ENCODE data around the gene KRTAP10-1. TPM values are rescaled to one million over a fixed set of nuclear protein-coding genes. Genes with fewer than 3 reads are reported as not detected.

The KRTAP10-1 gene, protein sequence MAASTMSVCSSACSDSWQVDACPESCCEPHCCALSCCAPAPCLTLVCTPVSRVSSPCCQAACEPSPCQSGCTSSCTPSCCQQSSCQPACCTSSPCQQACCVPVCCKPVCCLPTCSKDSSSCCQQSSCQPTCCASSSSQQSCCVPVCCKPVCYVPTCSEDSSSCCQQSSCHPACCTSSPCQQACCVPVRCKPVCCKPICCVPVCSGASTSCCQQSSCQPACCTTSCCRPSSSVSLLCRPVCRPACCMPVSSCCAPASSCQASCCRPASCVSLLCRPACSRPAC
- 1 to 10 TPM in 2 of 4 donors, under 1 TPM in 1, not detected in 1; 0.83 to 8.5 (median 2.6) TPM for total RNA-seq

DNA sequence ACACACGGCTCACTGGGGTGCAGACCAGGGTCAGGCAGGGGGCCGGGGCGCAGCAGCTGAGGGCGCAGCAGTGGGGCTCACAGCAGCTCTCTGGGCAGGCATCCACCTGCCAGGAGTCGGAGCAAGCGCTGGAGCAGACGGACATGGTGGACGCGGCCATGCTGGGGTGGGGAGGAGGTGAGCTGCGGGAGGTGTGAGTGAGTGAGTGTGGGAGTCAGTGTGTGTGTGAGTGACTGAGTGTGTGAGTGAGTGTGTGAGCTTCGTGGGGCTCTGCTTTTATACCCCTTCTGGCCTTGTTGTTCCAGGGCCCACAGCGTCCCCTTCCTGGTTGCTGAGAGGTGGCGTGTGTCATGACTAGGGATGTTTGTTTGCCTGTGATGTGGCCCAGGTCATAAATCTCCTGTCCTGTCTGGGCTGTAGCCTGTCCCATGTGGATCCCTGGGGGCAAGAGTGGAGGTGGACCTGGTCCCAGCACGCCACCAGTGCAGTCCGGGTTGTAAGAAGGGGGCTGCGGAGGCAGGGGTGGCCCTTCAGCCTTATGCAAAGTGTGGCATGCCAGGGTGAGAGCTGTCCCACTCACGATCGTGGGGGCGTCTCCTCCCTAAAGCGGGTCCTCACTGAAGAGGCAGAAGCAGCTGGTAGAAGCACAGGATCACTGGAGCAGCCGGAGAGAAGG, at the start of gene KRTAP10-1:
Gene KRTAP10-1 (minus strand): TSS at position 205 of the 676 bp plus-strand sequence. CDS start 45 bp downstream, at position 160.
- peak in 1 of 2 donors; percentile 61 for DNase-seq (ENCODE audit: low spot score in 2 of 2)
- H3K27ac ChIP-seq, result no peak within 1 kb of the TSS
- H3K27me3 ChIP-seq, result peaks cover 9% of the 10 kb centered on the region
- 74% methylated on average over 12 of the region's 21 CpGs for WGBS
- no peaks in the 10 kb centered on the region for H3K36me3 ChIP-seq
- H3K4me1 ChIP-seq, result no peaks in the 10 kb centered on the region
- H3K4me3 ChIP-seq, result no peak within 1 kb of the TSS
- TF ChIP-seq POLR2A (IDR thresholded peaks at IDR 0.05), result no peak
- TF ChIP-seq EP300 (IDR thresholded peaks at IDR 0.05), result no peak
- TF ChIP-seq, protein P1, sequence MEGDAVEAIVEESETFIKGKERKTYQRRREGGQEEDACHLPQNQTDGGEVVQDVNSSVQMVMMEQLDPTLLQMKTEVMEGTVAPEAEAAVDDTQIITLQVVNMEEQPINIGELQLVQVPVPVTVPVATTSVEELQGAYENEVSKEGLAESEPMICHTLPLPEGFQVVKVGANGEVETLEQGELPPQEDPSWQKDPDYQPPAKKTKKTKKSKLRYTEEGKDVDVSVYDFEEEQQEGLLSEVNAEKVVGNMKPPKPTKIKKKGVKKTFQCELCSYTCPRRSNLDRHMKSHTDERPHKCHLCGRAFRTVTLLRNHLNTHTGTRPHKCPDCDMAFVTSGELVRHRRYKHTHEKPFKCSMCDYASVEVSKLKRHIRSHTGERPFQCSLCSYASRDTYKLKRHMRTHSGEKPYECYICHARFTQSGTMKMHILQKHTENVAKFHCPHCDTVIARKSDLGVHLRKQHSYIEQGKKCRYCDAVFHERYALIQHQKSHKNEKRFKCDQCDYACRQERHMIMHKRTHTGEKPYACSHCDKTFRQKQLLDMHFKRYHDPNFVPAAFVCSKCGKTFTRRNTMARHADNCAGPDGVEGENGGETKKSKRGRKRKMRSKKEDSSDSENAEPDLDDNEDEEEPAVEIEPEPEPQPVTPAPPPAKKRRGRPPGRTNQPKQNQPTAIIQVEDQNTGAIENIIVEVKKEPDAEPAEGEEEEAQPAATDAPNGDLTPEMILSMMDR (IDR thresholded peaks at IDR 0.05), result no peak
- no peak for TF ChIP-seq POLR2AphosphoS5 (IDR thresholded peaks at IDR 0.05)
- H3K9me3 ChIP-seq, result peaks cover 5% of the 10 kb centered on the region

DNA sequence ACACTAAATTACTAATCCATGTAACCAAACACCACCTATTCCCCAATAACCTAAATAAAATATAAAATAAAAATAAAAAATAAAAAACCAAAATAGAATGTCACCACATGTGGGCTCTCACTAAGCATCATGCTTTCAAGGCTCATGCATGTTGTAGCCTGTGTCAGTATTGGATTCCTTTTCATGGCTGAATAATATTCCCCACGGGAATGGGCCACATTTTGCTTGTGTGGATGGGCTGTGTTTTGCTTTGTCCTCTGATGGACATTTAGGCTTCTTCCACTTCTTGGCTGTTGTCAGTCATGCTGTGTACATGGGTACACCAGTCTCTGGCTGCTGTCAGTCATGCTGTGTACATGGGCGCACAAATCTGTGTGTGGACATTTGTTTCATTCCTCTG, 49.1 kb upstream of the KRTAP10-1 start:
- 97% methylated on average over 2 of the region's 2 CpGs for WGBS
- H3K27me3 ChIP-seq, result peaks cover 52% of the 10 kb centered on the region
- peaks cover 10% of the 10 kb centered on the region for H3K4me1 ChIP-seq
- no peak for DNase-seq (ENCODE audit: low spot score in 2 of 2)
- H3K4me3 ChIP-seq, result no peak overlapping the region
- no peaks in the 10 kb centered on the region for H3K9me3 ChIP-seq
- H3K36me3 ChIP-seq, result no peaks in the 10 kb centered on the region
- TF ChIP-seq POLR2AphosphoS5 (IDR thresholded peaks at IDR 0.05) (no peak), EP300 (IDR thresholded peaks at IDR 0.05) (no peak), POLR2A (IDR thresholded peaks at IDR 0.05) (no peak)
- TF ChIP-seq, protein P1 (IDR thresholded peaks at IDR 0.05), result no peak
- H3K27ac ChIP-seq, result no peak overlapping the region

DNA sequence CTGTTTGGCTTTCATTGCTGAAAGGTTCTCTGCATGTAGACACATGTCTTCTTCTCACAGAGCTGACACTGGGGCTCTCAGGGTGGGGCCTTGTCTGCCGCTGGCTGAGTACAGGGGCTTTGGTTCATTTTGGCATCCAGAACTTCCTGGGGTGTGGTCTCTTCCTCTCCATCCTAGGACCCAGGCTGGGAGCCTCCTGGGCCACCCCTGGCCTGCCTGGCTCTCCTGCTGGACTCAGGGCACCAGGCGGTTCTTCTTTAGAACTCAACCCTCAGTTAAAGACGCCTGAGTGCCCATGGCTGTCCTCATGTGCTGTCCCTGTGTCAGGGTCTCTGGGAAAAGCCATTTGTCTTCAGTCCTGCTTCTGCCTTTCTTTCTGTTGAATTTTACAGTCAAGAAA, 45.9 kb upstream of the KRTAP10-1 start:
- TF ChIP-seq, protein P1 (IDR thresholded peaks at IDR 0.05), result no peak
- TF ChIP-seq EP300 (IDR thresholded peaks at IDR 0.05) (no peak), POLR2AphosphoS5 (IDR thresholded peaks at IDR 0.05) (no peak), POLR2A (IDR thresholded peaks at IDR 0.05) (no peak)
- no peak for DNase-seq (ENCODE audit: low spot score in 2 of 2)
- WGBS, result 67% methylated on average over 3 of the region's 3 CpGs

DNA sequence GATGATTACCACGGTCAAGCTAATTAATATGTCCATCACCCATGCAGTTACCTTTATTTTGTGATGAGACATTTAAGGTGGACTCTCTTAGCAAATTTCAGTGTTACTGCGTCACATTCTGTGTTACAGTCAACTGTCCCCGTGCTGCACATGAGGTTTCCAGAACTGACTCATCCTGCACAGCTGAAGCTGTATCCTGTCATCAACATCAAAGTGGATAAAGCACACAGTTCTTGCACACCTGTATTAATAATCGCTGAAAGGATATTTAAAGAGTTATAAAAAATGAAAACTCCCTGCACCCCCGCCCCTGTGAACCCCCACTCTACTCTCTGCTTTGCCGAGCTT, 43.8 kb upstream of the KRTAP10-1 start:
- Histone ChIP-seq H3K27me3 (peaks cover 24% of the 10 kb centered on the region), H3K9me3 (no peaks in the 10 kb centered on the region), H3K4me1 (peaks cover 4% of the 10 kb centered on the region), H3K4me3 (no peak overlapping the region), H3K27ac (no peak overlapping the region), H3K36me3 (no peaks in the 10 kb centered on the region)
- TF ChIP-seq POLR2A (IDR thresholded peaks at IDR 0.05) (no peak), POLR2AphosphoS5 (IDR thresholded peaks at IDR 0.05) (no peak), EP300 (IDR thresholded peaks at IDR 0.05) (no peak)
- TF ChIP-seq, protein P1 (IDR thresholded peaks at IDR 0.05), result no peak
- no peak for DNase-seq (ENCODE audit: low spot score in 2 of 2)
- 51% methylated on average over 6 of the region's 6 CpGs for WGBS

More for the DNA sequence above, 45.9 kb upstream of the KRTAP10-1 start:
- Histone ChIP-seq H3K4me3 (no peak overlapping the region), H3K4me1 (no peaks in the 10 kb centered on the region), H3K36me3 (no peaks in the 10 kb centered on the region), H3K9me3 (no peaks in the 10 kb centered on the region), H3K27ac (no peak overlapping the region), H3K27me3 (peaks cover 43% of the 10 kb centered on the region)

DNA sequence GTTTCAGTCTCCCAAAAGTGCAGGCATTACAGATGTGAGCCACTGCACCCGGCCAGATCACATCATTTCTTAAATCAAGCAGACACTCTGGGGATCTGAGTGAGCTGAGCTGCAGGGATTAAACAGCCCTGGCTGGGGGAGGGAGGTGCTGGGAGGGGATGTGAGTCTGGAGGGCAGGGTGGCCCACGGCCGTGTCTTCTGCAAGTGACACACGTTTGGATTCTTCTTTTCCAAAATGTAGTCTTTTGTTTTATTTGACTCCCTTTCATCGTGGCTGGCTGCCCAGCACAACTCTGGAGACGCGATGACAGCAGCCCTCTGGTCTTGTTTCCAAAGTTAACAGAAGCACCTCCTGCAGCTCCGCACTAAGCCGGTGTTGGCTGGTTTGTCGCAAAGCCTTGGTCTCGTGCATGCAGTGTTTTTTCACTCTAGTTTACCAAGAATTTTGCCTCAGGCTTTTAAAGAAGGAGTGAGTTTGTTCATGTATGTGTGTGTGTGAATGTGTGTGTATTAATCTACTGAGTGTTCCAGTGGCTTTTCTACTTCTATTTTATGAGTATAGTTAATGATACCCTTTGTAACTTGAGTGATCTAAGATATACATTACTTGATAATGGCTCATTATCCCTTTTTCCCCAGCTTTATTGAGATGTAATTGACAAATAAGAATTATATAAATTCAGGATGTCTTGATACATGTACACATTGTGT, 43.2 kb upstream of the KRTAP10-1 start:
- 22% methylated on average over 11 of the region's 11 CpGs for WGBS
- no peak overlapping the region for H3K27ac ChIP-seq
- H3K4me3 ChIP-seq, result no peak overlapping the region
- no peaks in the 10 kb centered on the region for H3K9me3 ChIP-seq
- no peaks in the 10 kb centered on the region for H3K36me3 ChIP-seq
- TF ChIP-seq EP300 (IDR thresholded peaks at IDR 0.05) (no peak), POLR2A (IDR thresholded peaks at IDR 0.05) (no peak), POLR2AphosphoS5 (IDR thresholded peaks at IDR 0.05) (no peak)
- TF ChIP-seq, protein P1 (IDR thresholded peaks at IDR 0.05), result no peak
- H3K4me1 ChIP-seq, result peaks cover 4% of the 10 kb centered on the region
- peaks cover 28% of the 10 kb centered on the region for H3K27me3 ChIP-seq
- DNase-seq (ENCODE audit: low spot score in 2 of 2), result peak in 1 of 2 donors; percentile 76
